ENCODE results near the gene ANXA6. TPM values are rescaled to one million over a fixed set of nuclear protein-coding genes. Genes with fewer than 3 reads are reported as not detected.
"Not testable (repeated sequence)": the region's sequence is repeated elsewhere in the genome, so short reads cannot be mapped to it uniquely, and the experiment has no call there.

Gene ANXA6
- total RNA-seq (100 to 1,000 TPM; 220 to 238 (median 232) TPM), polyA plus RNA-seq (203 TPM)
- long read RNA-seq, donor 1, transcript ANXA6-201 (26 exons, 2,593 nt) = major isoform, 406 of 512 reads
- long read RNA-seq, donor 1, partial matches to known transcripts = 32 of 512 reads
- long read RNA-seq, donor 1, other reads (novel, unspliced or antisense) = 72 of 512 reads
- long read RNA-seq, donor 2, transcript ANXA6-201 (26 exons, 2,593 nt) = major isoform, 275 of 341 reads
- long read RNA-seq, donor 2, partial matches to known transcripts = 16 of 341 reads
- long read RNA-seq, donor 2, other reads (novel, unspliced or antisense) = 50 of 341 reads
- long read RNA-seq, donor 3, transcript ANXA6-201 (26 exons, 2,593 nt) = major isoform, 1,189 of 1,428 reads
- long read RNA-seq, donor 3, partial matches to known transcripts = 73 of 1,428 reads
- long read RNA-seq, donor 3, other reads (novel, unspliced or antisense) = 165 of 1,428 reads
- long read RNA-seq, donor 4, transcript ANXA6-201 (26 exons, 2,593 nt) = major isoform, 260 of 315 reads
- long read RNA-seq, donor 4, partial matches to known transcripts = 13 of 315 reads
- long read RNA-seq, donor 4, other reads (novel, unspliced or antisense) = 41 of 315 reads

DNA sequence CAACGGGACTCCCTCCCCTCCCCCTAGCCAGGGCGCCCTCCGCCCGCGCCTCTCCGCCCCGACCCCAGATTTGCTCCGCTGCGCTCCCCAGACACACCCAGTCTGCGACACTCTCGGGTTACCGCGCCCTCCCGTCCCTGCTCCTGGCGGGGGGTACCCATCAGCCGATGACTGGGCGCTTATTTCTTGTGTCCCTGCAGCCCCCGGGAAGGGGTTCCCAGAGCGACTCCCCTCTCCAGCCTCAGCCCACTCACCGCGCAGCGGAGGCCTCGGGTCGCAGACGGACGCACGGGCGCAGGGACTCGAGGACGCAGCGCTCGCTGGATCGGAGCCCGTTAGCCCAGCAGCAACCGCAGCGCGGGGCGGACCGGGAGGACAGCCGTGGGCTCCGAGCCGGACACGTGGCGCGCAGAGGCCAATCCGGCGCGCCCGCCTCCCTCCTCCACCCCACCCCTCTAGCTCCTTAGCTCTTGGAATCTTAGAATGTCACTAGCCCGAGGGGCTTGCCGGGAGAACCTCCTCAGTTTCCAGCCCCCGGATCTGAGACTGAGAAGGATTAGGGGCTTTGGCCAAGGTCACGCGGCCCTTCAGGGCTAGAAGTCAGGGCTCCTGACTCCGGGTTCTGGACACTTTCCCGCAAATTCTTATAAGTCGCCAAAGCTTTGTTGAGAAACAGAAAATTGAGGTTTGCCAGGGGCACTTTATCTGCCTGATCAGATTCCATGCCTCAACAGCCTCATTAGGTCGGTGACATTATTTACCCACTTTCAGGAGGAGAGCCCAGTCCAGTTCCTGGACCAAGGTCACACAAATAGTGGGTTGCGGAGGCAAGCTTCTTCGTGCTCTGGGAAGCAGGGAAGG lies at the start of gene ANXA6:
ANXA6 (minus strand) TSS at position 354 of the 861 bp plus-strand sequence. CDS start 9,878 bp downstream, outside the sequence.
- Histone ChIP-seq H3K4me1 (ENCODE audit: control insufficient read depth, insufficient read depth, low read length) (peaks cover 12% of the 10 kb centered on the region), H3K27ac (ENCODE audit: low read length) (peak within 1 kb of the TSS; percentile 90), H3K9me3 (ENCODE audit: control insufficient read depth, low read length) (no peaks in the 10 kb centered on the region), H3K27me3 (ENCODE audit: control insufficient read depth, insufficient read depth) (no peaks in the 10 kb centered on the region), H3K4me3 (ENCODE audit: low read length) (peak within 1 kb of the TSS; percentile 83)
- DNase-seq (peak; percentile 92 to 97 (median 96)), ATAC-seq (peak; percentile 98 to 99)
- under 1% methylated on average over 60 of the region's 60 CpGs for WGBS
- intact Hi-C loops (cut with DNase I) = loop anchor here in 1 of 4 donors (5.0 kb wide), 1 partner anchor 35 kb away; no protein-coding TSS in a partner anchor

GRCh38 chr5:151205411-151205810 lies 47.8 kb upstream of the ANXA6 start:
- ATAC-seq (no peak), DNase-seq (no peak)
- no peak overlapping the region for H3K4me3 ChIP-seq (ENCODE audit: low read length)
- no peaks in the 10 kb centered on the region for H3K27me3 ChIP-seq (ENCODE audit: control insufficient read depth, insufficient read depth)
- intact Hi-C loops (cut with DNase I) = no loop called here
- H3K4me1 ChIP-seq (ENCODE audit: control insufficient read depth, insufficient read depth, low read length) = peaks cover 12% of the 10 kb centered on the region
- WGBS = 86% methylated on average over 10 of the region's 10 CpGs
- no peaks in the 10 kb centered on the region for H3K9me3 ChIP-seq (ENCODE audit: control insufficient read depth, low read length)
- no peak overlapping the region for H3K27ac ChIP-seq (ENCODE audit: low read length)

DNA sequence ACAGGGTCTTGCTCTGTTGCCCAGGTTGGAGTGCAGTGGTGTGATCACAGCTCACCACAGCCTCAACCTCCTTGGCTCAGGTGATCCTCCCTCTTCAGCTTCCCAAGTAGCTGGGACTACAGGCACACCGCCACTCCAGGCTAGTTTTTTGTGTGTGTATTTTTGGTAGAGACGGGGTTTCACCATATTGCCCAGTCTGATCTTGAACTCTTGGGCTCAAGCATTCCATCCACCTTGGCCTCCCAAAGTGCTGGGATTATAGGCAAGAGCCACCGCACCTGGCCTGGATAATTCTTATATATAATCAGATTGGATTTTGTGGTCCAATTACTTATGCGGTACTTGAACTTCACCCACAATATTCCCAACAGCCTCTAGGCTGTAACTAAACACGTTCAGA lies 46.5 kb upstream of the ANXA6 start:
- ATAC-seq = no peak
- no peak for DNase-seq
- Histone ChIP-seq H3K9me3 (ENCODE audit: control insufficient read depth, low read length) (no peaks in the 10 kb centered on the region), H3K4me1 (ENCODE audit: control insufficient read depth, insufficient read depth, low read length) (peaks cover 12% of the 10 kb centered on the region), H3K27ac (ENCODE audit: low read length) (no peak overlapping the region), H3K27me3 (ENCODE audit: control insufficient read depth, insufficient read depth) (no peaks in the 10 kb centered on the region), H3K4me3 (ENCODE audit: low read length) (no peak overlapping the region)
- 86% methylated on average over 5 of the region's 5 CpGs for WGBS
- intact Hi-C loops (cut with DNase I) = no loop called here

- Histone ChIP-seq H3K4me1 (ENCODE audit: control insufficient read depth, insufficient read depth, low read length) (peaks cover 4% of the 10 kb centered on the region), H3K27ac (ENCODE audit: low read length) (peak overlapping the region; percentile 6), H3K9me3 (ENCODE audit: control insufficient read depth, low read length) (no peaks in the 10 kb centered on the region), H3K4me3 (ENCODE audit: low read length) (no peak overlapping the region), H3K27me3 (ENCODE audit: control insufficient read depth, insufficient read depth) (no peaks in the 10 kb centered on the region)
- 61% methylated on average over 5 of the region's 5 CpGs for WGBS
- ATAC-seq (peak in 1 of 2 donors; percentile 44), DNase-seq (no peak)
- intact Hi-C loops (cut with DNase I) = no loop called here
Measured at GRCh38 chr5:151202381-151203139, 45.0 kb upstream of the ANXA6 start.

DNA sequence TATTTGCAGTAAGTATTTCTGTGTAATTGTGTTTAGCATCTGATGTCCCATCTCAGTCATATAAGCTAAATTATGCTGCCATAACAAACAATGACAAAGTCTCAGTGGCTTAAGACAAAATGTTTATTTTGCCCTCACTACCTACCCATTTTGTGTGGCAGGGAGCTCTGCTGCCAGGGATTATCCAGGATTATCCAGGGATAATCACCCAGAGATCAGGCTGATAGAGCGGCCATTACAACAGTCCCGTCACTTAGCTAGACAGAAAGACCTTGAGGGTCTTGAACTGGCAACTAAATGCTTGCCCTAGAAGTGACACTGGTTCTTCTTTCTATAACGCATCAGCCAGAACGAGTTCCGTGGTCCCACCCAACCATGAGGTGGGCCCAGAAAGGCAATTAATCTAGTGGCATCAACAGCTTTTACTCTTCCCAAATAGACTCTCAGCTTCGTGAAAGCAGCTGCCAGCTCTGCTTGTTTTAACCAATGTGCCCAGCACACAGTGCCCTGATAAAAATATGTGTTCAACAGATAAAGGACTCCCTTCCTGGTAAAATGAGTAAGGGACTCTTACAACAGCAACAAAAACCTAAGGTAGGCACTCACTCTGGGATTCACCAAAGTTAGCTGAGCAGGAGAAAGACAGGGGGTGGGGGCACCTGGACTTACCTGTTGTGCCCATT lies 43.5 kb upstream of the ANXA6 start:
- Histone ChIP-seq H3K4me1 (ENCODE audit: control insufficient read depth, insufficient read depth, low read length) (peaks cover 7% of the 10 kb centered on the region), H3K27me3 (ENCODE audit: control insufficient read depth, insufficient read depth) (no peaks in the 10 kb centered on the region), H3K9me3 (ENCODE audit: control insufficient read depth, low read length) (no peaks in the 10 kb centered on the region), H3K4me3 (ENCODE audit: low read length) (no peak overlapping the region), H3K27ac (ENCODE audit: low read length) (no peak overlapping the region)
- WGBS = 82% methylated on average over 6 of the region's 6 CpGs
- intact Hi-C loops (cut with DNase I) = no loop called here
- DNase-seq (no peak), ATAC-seq (no peak)

DNA sequence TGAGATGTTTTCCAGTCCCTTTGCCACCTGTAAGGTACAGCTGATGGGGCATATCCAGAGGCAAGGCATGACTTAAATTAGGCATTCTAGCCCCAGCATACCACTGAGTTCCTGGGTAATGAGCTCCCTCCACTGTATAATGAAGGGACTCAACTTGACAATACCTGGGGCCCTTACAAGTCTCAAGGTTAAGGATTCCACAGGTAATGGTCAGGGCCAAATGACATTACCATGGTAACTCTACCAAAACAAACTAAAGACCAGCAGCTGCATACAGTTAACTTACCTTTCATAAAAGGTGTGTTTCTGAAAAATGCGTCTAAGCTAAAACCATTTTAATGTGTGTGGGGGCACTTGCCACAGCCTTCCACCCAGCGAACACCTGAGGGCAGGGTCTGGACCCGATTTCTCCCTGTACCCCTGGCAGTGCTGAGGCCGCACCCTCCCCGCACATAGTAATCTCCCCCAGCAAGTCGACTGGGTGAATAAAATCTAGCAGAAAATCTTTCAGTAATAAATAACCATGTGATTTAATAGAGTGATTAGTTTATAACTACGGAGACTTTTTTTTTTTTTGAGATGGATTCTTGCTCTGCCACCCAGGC lies 42.1 kb upstream of the ANXA6 start:
- intact Hi-C loops (cut with DNase I) = no loop called here
- H3K27me3 ChIP-seq (ENCODE audit: control insufficient read depth, insufficient read depth) = no peaks in the 10 kb centered on the region
- H3K4me1 ChIP-seq (ENCODE audit: control insufficient read depth, insufficient read depth, low read length) = peaks cover 7% of the 10 kb centered on the region
- WGBS = 79% methylated on average over 7 of the region's 7 CpGs
- H3K27ac ChIP-seq (ENCODE audit: low read length) = no peak overlapping the region
- no peak overlapping the region for H3K4me3 ChIP-seq (ENCODE audit: low read length)
- DNase-seq (no peak), ATAC-seq (no peak)
- H3K9me3 ChIP-seq (ENCODE audit: control insufficient read depth, low read length) = no peaks in the 10 kb centered on the region

- Histone ChIP-seq H3K4me3 (ENCODE audit: low read length) (no peak overlapping the region), H3K27me3 (ENCODE audit: control insufficient read depth, insufficient read depth) (no peaks in the 10 kb centered on the region), H3K4me1 (ENCODE audit: control insufficient read depth, insufficient read depth, low read length) (peaks cover 7% of the 10 kb centered on the region), H3K27ac (ENCODE audit: low read length) (no peak overlapping the region), H3K9me3 (ENCODE audit: control insufficient read depth, low read length) (no peaks in the 10 kb centered on the region)
- ATAC-seq (no peak), DNase-seq (no peak)
- WGBS = 82% methylated on average over 5 of the region's 5 CpGs
- intact Hi-C loops (cut with DNase I) = no loop called here
Measured at GRCh38 chr5:151198861-151199260, 41.3 kb upstream of the ANXA6 start.

DNA sequence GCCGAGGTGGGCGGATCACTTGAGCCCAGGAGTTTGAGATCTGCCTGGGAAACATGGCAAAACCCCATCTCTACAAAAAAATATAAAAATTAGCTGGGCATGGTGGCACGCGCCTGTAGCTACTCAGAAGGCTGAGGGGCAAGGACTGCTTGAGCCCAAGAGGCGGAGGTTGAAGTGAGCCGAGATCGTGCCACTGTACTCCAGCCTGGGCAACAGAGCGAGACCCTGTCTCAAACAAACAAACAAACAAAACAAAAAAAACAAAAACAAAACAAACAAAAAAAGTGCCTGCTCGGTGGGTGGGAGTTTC lies 39.7 kb upstream of the ANXA6 start:
- WGBS = 95% methylated on average over 9 of the region's 9 CpGs
- H3K9me3 ChIP-seq (ENCODE audit: control insufficient read depth, low read length); H3K27me3 ChIP-seq (ENCODE audit: control insufficient read depth, insufficient read depth); H3K4me3 ChIP-seq (ENCODE audit: low read length); H3K4me1 ChIP-seq (ENCODE audit: control insufficient read depth, insufficient read depth, low read length); ATAC-seq; DNase-seq; intact Hi-C loops (cut with DNase I): not testable (repeated sequence)
- peak overlapping the region; percentile 38 for H3K27ac ChIP-seq (ENCODE audit: low read length)

DNA sequence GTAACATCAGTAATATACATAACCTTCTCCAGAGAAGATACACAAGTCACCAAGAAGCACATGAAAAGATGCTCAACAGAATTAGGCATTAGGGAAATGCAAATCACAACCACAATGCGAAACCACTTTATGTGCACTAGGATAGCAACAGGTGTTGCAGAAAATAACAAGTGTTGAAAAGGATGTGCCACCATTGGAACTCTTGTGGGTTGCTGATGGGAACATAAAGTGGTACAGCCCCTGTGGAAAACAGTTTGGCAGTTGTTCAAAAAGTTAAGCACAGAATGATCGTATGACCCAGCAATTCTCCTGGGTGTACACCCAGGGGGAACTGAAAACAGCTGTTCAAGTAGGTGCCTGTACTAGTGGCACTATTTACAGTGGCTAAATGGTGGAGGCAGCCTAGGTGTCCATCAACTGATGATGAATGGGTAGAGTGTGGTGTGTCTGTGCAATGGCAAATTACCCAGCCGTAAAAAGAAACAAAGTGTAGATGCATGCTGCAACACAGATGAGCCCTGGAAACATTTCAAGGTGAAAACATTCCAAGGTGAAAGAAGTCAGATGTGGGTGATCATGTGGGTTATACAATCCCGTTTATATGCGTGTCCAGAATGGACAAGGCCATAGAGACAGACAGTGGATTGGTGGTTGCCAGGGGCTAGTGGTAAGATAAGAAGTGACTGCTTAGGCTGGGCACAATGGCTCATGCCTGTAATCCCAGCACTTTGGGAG lies 39.1 kb upstream of the ANXA6 start:
- peak; percentile 46 to 56 for ATAC-seq
- Histone ChIP-seq H3K27ac (ENCODE audit: low read length) (peak overlapping the region; percentile 38), H3K4me1 (ENCODE audit: control insufficient read depth, insufficient read depth, low read length) (peaks cover 2% of the 10 kb centered on the region), H3K9me3 (ENCODE audit: control insufficient read depth, low read length) (no peaks in the 10 kb centered on the region), H3K27me3 (ENCODE audit: control insufficient read depth, insufficient read depth) (no peaks in the 10 kb centered on the region), H3K4me3 (ENCODE audit: low read length) (no peak overlapping the region)
- intact Hi-C loops (cut with DNase I) = no loop called here
- no peak for DNase-seq
- 62% methylated on average over 5 of the region's 5 CpGs for WGBS
